ENCODE measurements around the gene KIAA1958. TPM values are rescaled to one million over a fixed set of nuclear protein-coding genes. Genes with fewer than 3 reads are reported as not detected.

The KIAA1958 gene
- total and polyA plus RNA-seq, 2 of the 8 experiments (the other 6 are each of a cell fraction or from before 2014, with no cell fraction given): 11.4 to 43.8 TPM

GRCh38 chr9:112689161-112689740 is 202.6 kb downstream of the KIAA1958 start:
- ChIA-PET POLR2A (ENCODE audit: partially characterized antibody) (interaction anchor here (0.9 kb wide), 1 partner anchor 10 kb away, joined by 3 read pairs; no protein-coding TSS in a partner anchor), CTCF (ENCODE audit: partially characterized antibody) (interaction anchor here (0.6 to 1.3 kb wide), 2 partner anchors 17 to 251 kb away, joined by 3 read pairs; no protein-coding TSS in a partner anchor)
- Histone ChIP-seq H4K8ac (ENCODE audit: extremely low read depth, insufficient read depth, low read length) (no peak overlapping the region), H3K9ac (replicated peaks in 1 of 4; ENCODE audit: extremely low read depth in 1 of 4, low read depth in 3 of 4, low read length in 3 of 4) (no peak overlapping the region), H3K36me3 (ENCODE audit: control insufficient read depth in 2 of 4, insufficient read depth in 4 of 4, low read length in 3 of 4) (peaks cover 0 to 47% (median 6%) of the 10 kb centered on the region in 4 experiments; a peak in 5 of 8 replicates), H3K4me2 (ENCODE audit: insufficient read depth in 1 of 2, low read depth in 2 of 2, low read length in 2 of 2) (no peak overlapping the region), H3K27ac (ENCODE audit: low read depth, low read length) (no peak overlapping the region; the same call in 1 of the 2 replicates), H3K79me2 (ENCODE audit: control insufficient read depth in 1 of 2, insufficient read depth in 2 of 2, low read length in 2 of 2) (no peaks in the 10 kb centered on the region), H3K9me3 (ENCODE audit: insufficient read depth in 2 of 2, low read depth in 1 of 2, low read length in 1 of 2) (no peaks in the 10 kb centered on the region), H4K5ac (ENCODE audit: insufficient read length, low read depth, low read length) (no peak overlapping the region), H2BK12ac (ENCODE audit: low read depth, low read length) (no peak overlapping the region), H3K23me2 (ENCODE audit: low read depth, low read length) (no peaks in the 10 kb centered on the region), H3K4ac (replicated peaks; ENCODE audit: insufficient read length, low read depth, low read length) (no peak overlapping the region), H2AK5ac (ENCODE audit: low read depth, low read length) (no peak overlapping the region), H3K4me1 (replicated peaks in 1 of 4; ENCODE audit: control insufficient read depth in 3 of 4, insufficient read depth in 4 of 4, low read length in 3 of 4) (no peaks in the 10 kb centered on the region), H3K79me1 (ENCODE audit: low read depth, low read length) (no peaks in the 10 kb centered on the region), H2BK5ac (ENCODE audit: low read depth, low read length) (no peak overlapping the region), H2BK20ac (ENCODE audit: low read length) (no peak overlapping the region), H3K18ac (ENCODE audit: extremely low read depth, low read length) (no peak overlapping the region), H3K4me3 (ENCODE audit: extremely low read depth in 1 of 4, insufficient read depth in 2 of 4, low read depth in 3 of 4, low read length in 4 of 4) (no peak overlapping the region), H2BK15ac (ENCODE audit: low read length) (no peak overlapping the region), H3K27me3 (replicated peaks in 1 of 4; ENCODE audit: control insufficient read depth in 3 of 4, extremely low read depth in 1 of 4, insufficient read depth in 3 of 4, low read length in 3 of 4) (no peaks in the 10 kb centered on the region), H4K91ac (replicated peaks; ENCODE audit: insufficient read length, low read length) (no peak overlapping the region), H2BK120ac (replicated peaks; ENCODE audit: low read depth, low read length) (no peak overlapping the region), H3K23ac (ENCODE audit: insufficient read length) (no peak overlapping the region), H3K56ac (replicated peaks; ENCODE audit: insufficient read length, low read depth, low read length) (no peak overlapping the region), H3K14ac (ENCODE audit: insufficient read length) (no peak overlapping the region), H2AFZ (ENCODE audit: low read length) (no peak overlapping the region), H4K20me1 (replicated peaks in 1 of 2; ENCODE audit: control insufficient read depth in 1 of 2, insufficient read depth in 2 of 2, low read length in 2 of 2) (peaks cover 0 to 2% of the 10 kb centered on the region in 2 experiments)
- DNase-seq (ENCODE audit: low read depth in 1 of 2, low spot score in 2 of 2) (no peak), FAIRE-seq (no peak)
- 94% methylated on average over 6 of the region's 6 CpGs; no CpG with 5 or more reads in 1 of the 2 experiments for whole genome bisulfite sequencing, 2 experiments (ENCODE audit: extremely low coverage in 1 of 2, insufficient coverage in 1 of 2, insufficient read length in 1 of 2, insufficient replicate concordance in 2 of 2, low coverage in 1 of 2, low lambda C conversion rate in 2 of 2, missing lambda C conversion rate in 1 of 2)
- TF ChIP-seq USF2 (IDR thresholded peaks at IDR 0.05; ENCODE audit: low read length) (no peak), HDAC6 (IDR thresholded peaks at IDR 0.05; ENCODE audit: low read depth, low read length) (no peak), CTCF (IDR thresholded peaks at IDR 0.05; ENCODE audit: control extremely low read depth in 1 of 3, insufficient read depth in 1 of 3, low read depth in 1 of 3, low read length in 3 of 3) (no peak), TBP (IDR thresholded peaks at IDR 0.05; ENCODE audit: low read depth, low read length) (no peak), MAX (IDR thresholded peaks at IDR 0.05) (no peak), SP2 (IDR thresholded peaks at IDR 0.05; ENCODE audit: low read length) (no peak), ASH2L (IDR thresholded peaks at IDR 0.05; ENCODE audit: low read length) (no peak), ATF3 (IDR thresholded peaks at IDR 0.05; ENCODE audit: insufficient read depth, low read depth, low read length) (no peak), SRF (IDR thresholded peaks at IDR 0.05; ENCODE audit: low read depth, low read length) (no peak)

Data from H1 (cell line).